GM21717 (cell line): ENCODE data around the gene MLXIPL.
"Not testable (repeated sequence)": the region's sequence is repeated elsewhere in the genome, so short reads cannot be mapped to it uniquely, and the experiment has no call there.

ENCODE experiments used
- ATAC-seq: cut with Tn5 transposase; IDR thresholded peaks from one replicate; pipeline ENCODE4 v1.9.1; 2021; ENCODE audit warnings: mild to moderate bottlenecking, moderate library complexity; ENCODE audit not compliant: unreplicated experiment

The MLXIPL gene

GRCh38 chr7:73556208-73557107 lies 67.9 kb downstream of the MLXIPL start:
- no peak for ATAC-seq

GRCh38 chr7:73555411-73555982 lies 68.8 kb downstream of the MLXIPL start:
- ATAC-seq = no peak

- not testable (repeated sequence) for ATAC-seq
Observed at GRCh38 chr7:73550093-73550492, 74.2 kb downstream of the MLXIPL start.

- ATAC-seq = no peak
Observed at GRCh38 chr7:73549176-73549575, 75.1 kb downstream of the MLXIPL start.

- ATAC-seq = no peak
Observed at GRCh38 chr7:73547841-73548240, 76.5 kb downstream of the MLXIPL start.

GRCh38 chr7:73544678-73545077 lies 79.6 kb downstream of the MLXIPL start:
- no peak for ATAC-seq
